DMS 273 treated with DMSO at 0.1 percent for 48 hours (cell line): ENCODE measurements around the gene CCDC177.
A peak's percentile ranks its signal among the peaks of the same experiment; 100 is the strongest.

Experiments
- DNase-seq: peaks from one replicate; lab custom pipeline; 2025; lab: John Stamatoyannopoulos, UW

Gene CCDC177

GRCh38 chr14:69561893-69562292 lies 12.8 kb downstream of the CCDC177 start:
- no peak for DNase-seq

DNA sequence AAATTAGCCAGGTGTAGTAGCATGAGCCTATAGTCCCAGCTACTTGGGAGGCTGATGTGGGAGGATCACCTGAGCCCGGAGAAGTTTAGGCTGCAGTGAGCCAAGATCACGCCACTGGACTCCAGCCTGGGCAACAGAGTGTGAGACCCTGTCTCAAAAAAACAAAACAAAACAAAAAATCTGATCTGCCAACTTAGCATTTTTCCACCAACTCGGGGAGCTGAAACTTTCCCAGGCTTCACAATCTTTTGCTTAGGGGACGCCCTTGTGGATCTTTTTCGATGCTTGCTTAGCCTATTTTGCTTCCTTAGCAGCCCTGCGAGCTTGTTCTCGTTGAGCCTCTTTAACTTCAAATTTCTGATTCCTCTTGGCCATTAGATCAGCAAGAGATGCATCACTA lies 13.8 kb downstream of the CCDC177 start:
- no peak for DNase-seq

GRCh38 chr14:69559581-69560011 lies 15.1 kb downstream of the CCDC177 start:
- peak; percentile 94 for DNase-seq

GRCh38 chr14:69558774-69559173 lies 15.9 kb downstream of the CCDC177 start:
- DNase-seq, result no peak

DNA sequence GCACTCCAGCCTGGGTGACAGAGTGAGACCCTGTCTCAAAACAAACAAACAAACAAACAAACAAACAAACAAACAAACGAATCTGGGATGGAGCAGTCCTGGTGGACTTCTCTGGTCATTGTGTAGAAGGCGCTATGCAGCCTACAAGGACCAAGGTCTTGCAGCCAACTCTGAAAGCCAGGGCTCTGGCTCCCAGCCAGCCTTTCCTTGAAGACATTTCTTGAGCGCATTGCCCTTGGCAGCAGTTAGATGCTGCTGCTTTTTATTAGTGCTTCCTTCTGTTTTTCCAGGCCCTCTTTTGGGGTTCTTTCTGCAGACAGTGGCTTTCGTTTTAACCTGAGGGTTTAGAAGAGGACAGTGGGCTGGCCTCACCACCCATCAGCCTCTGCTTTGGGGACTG lies 20.2 kb downstream of the CCDC177 start:
- DNase-seq, result no peak

- no peak for DNase-seq
Measured at GRCh38 chr14:69553252-69553651, 21.4 kb downstream of the CCDC177 start.

- no peak for DNase-seq
Measured at GRCh38 chr14:69551511-69551910, 23.2 kb downstream of the CCDC177 start.

DNA sequence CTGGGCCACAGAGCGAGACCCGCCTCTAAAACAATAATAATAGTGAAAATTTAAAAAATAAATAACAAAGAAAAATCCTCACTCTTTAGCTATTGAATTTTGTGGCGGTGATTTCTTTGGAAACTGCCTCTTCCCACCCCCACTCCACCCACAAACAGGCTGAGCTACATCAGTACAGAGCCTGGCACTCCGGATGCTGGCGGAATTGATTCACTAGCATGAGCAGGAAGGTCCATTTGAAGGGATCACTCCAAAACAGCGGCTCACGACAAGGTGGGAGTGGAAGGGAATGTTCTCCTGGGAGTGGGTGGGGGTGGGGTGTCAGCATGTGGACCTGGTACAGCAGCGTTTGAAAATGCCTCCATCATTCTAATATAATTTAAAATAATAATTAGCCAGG lies 26.1 kb downstream of the CCDC177 start:
- DNase-seq, result no peak

DNA sequence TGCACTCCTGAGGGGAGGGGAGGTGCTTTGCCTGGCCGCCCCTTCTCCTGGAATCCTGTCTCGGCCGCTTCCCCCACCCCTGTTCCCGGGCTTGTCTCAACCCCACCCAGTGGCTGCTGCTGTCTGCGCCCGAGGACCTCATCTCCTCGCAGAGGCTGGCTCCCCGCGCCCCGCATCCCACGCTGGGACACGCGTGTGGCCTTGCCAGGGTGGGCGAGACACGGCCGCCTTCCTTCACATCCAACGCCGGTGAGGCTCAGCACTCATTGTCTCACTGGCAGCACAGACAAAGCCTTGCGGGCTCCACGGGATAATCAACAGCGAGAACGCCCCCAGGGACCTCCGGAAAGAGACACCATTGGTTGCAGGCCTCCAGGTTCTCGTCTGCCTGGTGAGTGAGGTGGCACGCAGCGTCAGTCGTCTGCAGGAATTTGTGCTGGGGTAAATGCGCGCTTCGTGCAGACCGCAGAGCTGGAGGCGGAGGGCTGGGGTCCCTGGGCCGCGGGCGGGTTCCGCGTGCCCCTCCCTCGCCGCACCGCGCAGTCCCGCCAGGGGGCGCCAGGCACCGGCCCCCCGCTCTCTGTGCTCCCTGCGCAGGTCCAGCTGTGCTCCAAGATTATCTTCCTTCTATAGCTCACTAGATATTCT lies 26.8 kb downstream of the CCDC177 start:
- no peak for DNase-seq

DNA sequence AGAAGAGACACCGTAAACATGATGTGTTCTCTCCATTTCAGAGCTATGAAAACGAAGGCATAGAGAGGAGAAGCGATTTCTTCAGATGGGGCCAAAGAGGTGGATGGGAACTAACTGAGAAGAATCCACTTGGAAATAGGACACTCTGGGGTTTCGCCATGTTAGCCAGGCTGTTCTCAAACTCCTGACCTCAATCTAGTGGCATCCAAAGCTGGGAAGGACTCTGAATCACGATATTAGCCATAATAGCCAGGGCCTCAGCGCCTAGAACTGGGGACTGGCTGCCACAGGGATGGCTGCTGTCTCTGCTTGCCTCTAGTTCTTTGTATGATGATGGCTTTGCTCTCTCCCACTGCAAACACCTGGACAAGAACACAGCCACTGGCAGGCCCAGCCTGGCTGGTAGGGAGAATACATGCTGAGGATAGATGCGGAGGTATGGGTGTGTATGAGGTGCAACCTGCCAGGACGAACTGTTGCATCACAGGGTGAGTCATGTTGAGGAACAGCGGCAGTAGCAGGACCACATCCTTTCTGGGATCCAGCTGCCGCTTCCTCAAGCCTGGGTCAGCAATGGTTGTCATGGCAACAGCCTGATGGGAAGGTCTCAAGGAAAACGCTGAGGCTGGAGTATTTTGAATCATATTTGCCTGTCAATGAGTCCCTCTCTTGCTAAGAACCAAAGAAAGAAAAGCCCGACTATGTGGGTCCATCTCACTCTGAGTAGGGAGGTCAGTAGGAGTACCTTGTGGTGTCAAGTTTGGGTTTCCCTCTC lies 31.1 kb downstream of the CCDC177 start:
- DNase-seq, result peak; percentile 3

- DNase-seq, result no peak
Measured at GRCh38 chr14:69542311-69542710, 32.4 kb downstream of the CCDC177 start.

GRCh38 chr14:69540654-69541335 lies 33.9 kb downstream of the CCDC177 start:
- DNase-seq, result no peak

DNA sequence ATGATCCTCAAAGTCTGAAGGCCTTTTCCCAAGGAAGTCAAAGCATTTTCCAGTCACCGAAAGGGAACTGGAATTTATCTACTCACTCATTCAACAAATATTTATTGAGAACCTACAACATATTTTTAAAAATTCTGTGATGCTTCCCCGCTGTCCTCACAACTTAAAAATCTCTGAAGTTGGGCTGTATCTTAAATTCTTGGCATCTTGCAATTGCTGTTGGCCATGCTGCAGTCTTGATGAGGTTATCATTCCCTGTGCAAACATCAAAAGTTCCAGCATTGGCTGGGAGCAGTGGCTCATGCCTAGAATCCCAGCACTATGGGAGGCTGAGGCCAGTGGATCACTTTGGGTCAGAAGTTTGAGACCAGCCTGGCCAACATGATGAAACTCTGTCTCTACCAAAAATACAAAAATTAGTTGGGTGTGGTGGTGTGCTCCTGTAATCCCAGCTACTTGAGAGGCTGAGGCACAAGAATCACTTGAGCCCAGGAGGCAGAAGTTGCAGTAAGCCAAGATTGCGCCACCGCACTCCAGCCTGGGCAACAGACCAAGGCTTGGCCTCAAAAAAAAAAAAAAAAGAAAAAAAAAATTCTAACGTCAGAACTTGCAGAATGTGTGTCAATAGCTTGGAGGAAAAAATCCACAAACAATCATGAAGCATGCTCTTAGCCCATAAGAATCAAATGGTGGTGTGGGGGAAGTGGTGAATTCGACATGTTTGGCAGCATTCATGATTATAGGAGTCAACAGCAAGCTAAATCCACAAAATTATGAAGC lies 34.9 kb downstream of the CCDC177 start:
- DNase-seq, result no peak

DNA sequence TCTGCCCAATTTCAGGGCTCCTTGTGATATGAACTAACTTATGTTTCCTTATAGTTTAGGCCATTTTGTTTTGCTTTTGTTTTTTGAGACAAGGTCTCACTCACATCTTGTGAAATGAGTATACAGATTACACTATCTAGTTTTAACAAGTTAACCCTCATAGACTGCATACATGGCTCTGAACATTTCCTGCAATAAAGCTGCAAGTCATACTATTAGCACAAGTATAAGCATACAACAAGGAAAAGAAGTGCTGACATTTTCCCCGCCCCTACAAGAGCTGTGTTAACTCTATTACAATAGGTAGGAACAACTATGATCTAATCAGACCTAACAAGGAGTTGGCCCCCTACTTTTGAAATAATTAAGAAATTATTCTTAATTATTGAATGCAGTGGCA lies 35.9 kb downstream of the CCDC177 start:
- DNase-seq, result no peak

DNA sequence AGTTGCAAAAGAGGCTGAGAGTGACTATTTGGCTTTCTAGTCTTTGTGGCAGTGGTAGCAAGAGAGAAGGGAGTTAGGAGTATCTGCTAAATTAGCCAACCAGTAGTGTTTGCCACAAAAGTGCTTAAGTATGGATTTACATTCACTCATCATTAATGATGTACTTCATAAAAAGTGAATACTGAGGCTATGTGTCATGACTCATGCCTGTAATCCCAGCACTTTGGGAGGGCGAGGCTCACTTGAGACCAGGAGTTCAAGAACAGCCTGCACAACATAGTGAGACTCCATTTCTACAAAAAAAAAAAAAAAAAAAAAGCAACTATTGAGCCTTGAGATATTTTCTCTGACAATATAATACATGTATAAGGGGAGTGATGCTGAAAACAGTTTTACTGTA lies 36.8 kb downstream of the CCDC177 start:
- DNase-seq, result no peak

- no peak for DNase-seq
Measured at GRCh38 chr14:69536971-69537370, 37.7 kb downstream of the CCDC177 start.

DNA sequence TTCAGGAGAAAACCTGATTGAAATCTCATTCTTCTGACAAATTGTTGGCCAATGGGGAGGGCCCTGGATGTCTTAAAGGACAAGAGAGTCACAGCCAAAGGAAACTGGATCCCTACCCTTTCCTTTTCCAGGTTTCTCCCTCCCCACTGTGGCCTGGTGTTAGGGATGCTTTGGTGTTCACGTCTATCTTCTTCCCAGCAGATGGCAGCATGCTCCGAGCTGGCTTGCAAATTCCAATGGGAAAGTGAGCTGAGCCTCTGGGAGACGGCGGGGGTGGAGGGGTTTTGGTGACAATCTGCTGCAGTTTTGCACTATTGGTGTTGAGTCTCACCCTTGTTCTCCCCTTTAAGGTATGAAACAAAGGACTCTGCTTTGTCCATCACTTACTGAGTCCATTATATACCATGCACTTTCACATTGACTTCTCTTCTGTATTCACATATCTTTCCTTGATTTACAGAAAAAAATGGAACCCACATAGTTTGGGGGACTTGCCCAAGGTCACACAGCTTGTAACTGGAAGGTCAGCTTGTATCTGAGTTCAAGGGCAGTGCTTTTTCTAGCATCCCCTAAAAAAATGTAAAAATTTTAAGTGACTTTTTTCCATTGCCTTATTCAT lies 39.3 kb downstream of the CCDC177 start:
- DNase-seq, result peak; percentile 18

DNA sequence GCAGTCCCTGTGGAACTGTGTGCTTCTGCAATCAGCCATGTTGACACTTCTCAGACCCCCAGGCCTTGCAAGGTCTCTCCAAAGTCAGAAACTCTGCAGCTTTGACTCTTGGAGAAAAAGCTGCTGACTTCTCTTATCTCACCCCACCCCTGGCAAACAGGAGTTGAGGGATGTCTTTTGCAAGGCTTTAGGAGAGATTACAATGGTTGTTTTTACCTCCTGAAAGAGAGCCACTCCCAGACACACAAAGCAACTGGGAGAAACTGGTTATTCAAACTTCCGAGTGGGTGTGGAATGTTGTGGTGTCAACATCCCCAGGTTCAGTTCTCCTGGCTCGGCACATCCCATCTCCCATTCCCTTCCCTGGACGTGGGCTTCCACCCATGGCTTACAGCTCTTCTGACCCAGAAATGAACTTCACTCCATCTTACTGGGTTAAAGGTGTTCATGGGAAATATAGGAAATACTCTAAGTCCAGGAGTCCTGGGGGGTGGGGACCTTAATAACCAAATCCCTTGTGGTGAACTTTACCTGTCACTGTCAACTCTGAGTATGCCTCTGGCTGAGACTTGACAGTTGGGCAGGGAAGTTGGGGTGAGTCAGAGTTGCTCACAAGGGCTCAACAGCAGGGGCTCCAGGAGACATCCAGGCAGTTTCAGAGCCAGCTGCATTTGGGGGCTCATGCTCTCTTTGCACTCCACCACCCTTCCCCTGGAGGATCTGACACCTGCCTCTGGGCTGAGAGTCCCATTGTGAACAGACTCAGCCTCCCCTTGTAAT lies 41.9 kb downstream of the CCDC177 start:
- DNase-seq, result no peak

- DNase-seq, result no peak
Measured at GRCh38 chr14:69531135-69531534, 43.5 kb downstream of the CCDC177 start.

- no peak for DNase-seq
Measured at GRCh38 chr14:69530095-69530494, 44.6 kb downstream of the CCDC177 start.

- DNase-seq, result no peak
Measured at GRCh38 chr14:69529563-69529962, 45.1 kb downstream of the CCDC177 start.
